HepG2 (cell line): ENCODE data around the gene DQX1. TPM values are rescaled to one million over a fixed set of nuclear protein-coding genes. Genes with fewer than 3 reads are reported as not detected.

Experiments used
- ATF2 ChIP-seq: sonication (generic); formaldehyde crosslinking; IDR thresholded peaks from 2 replicates; pipeline ENCODE4 v1.4.0; 2020; ENCODE audit warnings: missing genetic modification reagents
- ATF6 ChIP-seq: sonication (generic); formaldehyde crosslinking; conservative IDR thresholded peaks from 2 replicates; pipeline ENCODE4 v1.4.0; 2020; ENCODE audit warnings: missing genetic modification reagents
- CENPBD1 ChIP-seq: sonication (generic); formaldehyde crosslinking; IDR thresholded peaks from 2 replicates; pipeline ENCODE4 v1.8.0; 2022; ENCODE audit warnings: missing genetic modification reagents, low read depth, mild to moderate bottlenecking, borderline replicate concordance
- CREB1 ChIP-seq, 2 experiments: fragments of 450-650 bp in 1 of 2; IDR thresholded peaks; 2 replicates each; pipeline ENCODE4 v1.6.1; 2016 to 2017; ENCODE audit warnings: control low read depth in 1 of 2, mild to moderate bottlenecking in 1 of 2, missing compliant biosample characterization in 1 of 2, missing genetic modification characterization in 1 of 2
- E2F2 ChIP-seq: sonication (generic); formaldehyde crosslinking; IDR thresholded peaks from 2 replicates; pipeline ENCODE4 v1.4.0; 2020; ENCODE audit warnings: missing genetic modification reagents, borderline replicate concordance
- IKZF5 ChIP-seq: IDR thresholded peaks from 2 replicates; pipeline ENCODE4 v1.6.1; 2018; ENCODE audit warnings: missing genetic modification reagents, mild to moderate bottlenecking, missing compliant biosample characterization
- KAT2B ChIP-seq: fragments of 150-350 bp; IDR thresholded peaks from 2 replicates; pipeline ENCODE4 v1.6.1; 2014; ENCODE audit warnings: low read depth, low read length, borderline replicate concordance
- LCORL ChIP-seq, 2 experiments: fragments of 450-650 bp in 1 of 2; sonication (generic) in 1 of 2; formaldehyde crosslinking in 1 of 2; IDR thresholded peaks; 2 replicates each; pipeline versions ENCODE4 v1.5.0 to v1.6.1; 2017 to 2020; ENCODE audit warnings: antibody characterized with exemption in 1 of 2, missing genetic modification reagents in 1 of 2
- NFIB ChIP-seq: sonication (generic); formaldehyde crosslinking; IDR thresholded peaks from 2 replicates; pipeline ENCODE4 v1.9.0; 2021; ENCODE audit warnings: missing genetic modification reagents, mild to moderate bottlenecking, borderline replicate concordance
- NR2F2 ChIP-seq: IDR thresholded peaks from 2 replicates; pipeline ENCODE4 v1.6.1; 2012; ENCODE audit warnings: low read depth, inconsistent platforms, borderline replicate concordance
- PAX8 ChIP-seq: sonication (generic); formaldehyde crosslinking; IDR thresholded peaks from 2 replicates; pipeline ENCODE4 v1.8.0; 2022; ENCODE audit warnings: mild to moderate bottlenecking, missing genetic modification reagents, borderline replicate concordance
- SIN3A ChIP-seq: IDR thresholded peaks from 2 replicates; pipeline ENCODE4 v1.6.1; 2011; ENCODE audit warnings: low read depth, mild to moderate bottlenecking, control low read depth, low read length, borderline replicate concordance
- TAF15 ChIP-seq: fragments of 200-400 bp; formaldehyde crosslinking; IDR thresholded peaks from one replicate; pipeline ENCODE4 v1.6.1; 2018; ENCODE audit warnings: mild to moderate bottlenecking, low read depth, low read length; ENCODE audit not compliant: poor library complexity, severe bottlenecking
- THAP11 ChIP-seq: IDR thresholded peaks from 2 replicates; pipeline ENCODE4 v1.6.1; 2016; ENCODE audit warnings: missing biosample characterization, missing genetic modification reagents
- ZNF275 ChIP-seq: sonication (generic); formaldehyde crosslinking; IDR thresholded peaks from 2 replicates; pipeline ENCODE4 v1.8.0; 2022; ENCODE audit warnings: missing genetic modification reagents, mild to moderate bottlenecking, inconsistent platforms, borderline replicate concordance
- ZNF335 ChIP-seq: sonication (generic); formaldehyde crosslinking; IDR thresholded peaks from 2 replicates; pipeline ENCODE4 v1.4.0; 2020; ENCODE audit warnings: missing genetic modification reagents
- ZNF503 ChIP-seq: sonication (generic); formaldehyde crosslinking; IDR thresholded peaks from 2 replicates; pipeline ENCODE4 v1.4.0; 2020; ENCODE audit warnings: missing genetic modification reagents
- polyA plus RNA-seq, 8 experiments: library from polyadenylated mRNA; depleted of rRNA in 3 of 8; stranded (reverse) in 7 of 8; unstranded in 1 of 8; fragments of >200 nt; fragmentation: Illumina TruSeq in 4 of 8; extraction: Trizol in 4 of 8; gene quantifications; 2 replicates each; pipeline versions ENCODE4 v1.2.1 to v1.2.3, GENCODE V29; 2011 to 2016; ENCODE audit warnings: low read depth in 4 of 8, missing spikeins in 1 of 8, mixed read lengths in 1 of 8; ENCODE audit not compliant: insufficient read depth in 1 of 8
- total RNA-seq, 5 experiments: library from RNA; depleted of rRNA; stranded (reverse); fragments of >200 nt; fragmentation: Illumina TruSeq; extraction: Trizol; gene quantifications; 2 replicates each; pipeline ENCODE4 v1.2.3, GENCODE V29; 2016; ENCODE audit warnings: low read depth in 1 of 5

Gene DQX1
- total and polyA plus RNA-seq, 2 of the 13 experiments (the other 11 are each of a cell fraction or from before 2014, with no cell fraction given) = 27.6 to 89.8 TPM

GRCh38 chr2:74488643-74489481 is 37.2 kb downstream of the DQX1 start (continued):
- TF ChIP-seq E2F2 (CRISPR knock-in tag) (no peak), PAX8 (CRISPR knock-in tag) (no peak), CREB1 (IDR thresholded peaks at IDR 0.05) (no peak), CREB1 (CRISPR knock-in tag; IDR thresholded peaks at IDR 0.05) (peak; percentile 82), NR2F2 (peak; percentile 91), KAT2B (peak; percentile 67; the same call in 1 of the 2 replicates), ZNF503 (CRISPR knock-in tag) (no peak), NFIB (CRISPR knock-in tag) (no peak), IKZF5 (CRISPR knock-in tag) (peak; percentile 48; the same call in 1 of the 2 replicates), TAF15 (no peak), ATF2 (CRISPR knock-in tag) (0 out of 2 replicates have a peak, but pooled peaks have one; percentile 78), ZNF275 (no peak), ATF6 (no peak), SIN3A (no peak), CENPBD1 (CRISPR knock-in tag) (no peak), ZNF335 (CRISPR knock-in tag) (no peak), LCORL (IDR thresholded peaks at IDR 0.05) (peak; percentile 83), LCORL (CRISPR knock-in tag; IDR thresholded peaks at IDR 0.05) (peak; percentile 86), THAP11 (CRISPR knock-in tag) (peak; percentile 82)
